ENCODE results near the gene TXNL1. TPM values are rescaled to one million over a fixed set of nuclear protein-coding genes. Genes with fewer than 3 reads are reported as not detected.

Gene TXNL1
- total RNA-seq, 1 experiment from 2014 or later, result 90.4 TPM

- H3K4me2 ChIP-seq (ENCODE audit: insufficient read depth, insufficient read length, low read length), result no peak overlapping the region
- H3K14ac ChIP-seq (ENCODE audit: insufficient read depth, low read length), result no peak overlapping the region
- no peaks in the 10 kb centered on the region for H3K4me1 ChIP-seq (ENCODE audit: insufficient read depth, low read length)
- H2BK20ac ChIP-seq (ENCODE audit: low read depth, low read length, poor library complexity, severe bottlenecking), result no peak overlapping the region
- no peak overlapping the region for H3K56ac ChIP-seq (ENCODE audit: insufficient read length, low read depth, low read length)
- no peak overlapping the region for H2BK15ac ChIP-seq (ENCODE audit: low read depth, low read length)
- H4K20me1 ChIP-seq (ENCODE audit: control insufficient read depth, insufficient read depth, insufficient read length), result no peaks in the 10 kb centered on the region
- no peak overlapping the region for H3K4ac ChIP-seq (ENCODE audit: low read depth, low read length)
- no peak overlapping the region for H3K4me3 Mint-ChIP-seq
- WGBS (ENCODE audit: extremely low coverage, insufficient read length, low lambda C conversion rate), result no CpG with 5 or more reads among the region's 4 CpGs
- peaks cover 8 to 10% of the 10 kb centered on the region in 2 experiments for H3K4me1 Mint-ChIP-seq
- H4K91ac ChIP-seq (ENCODE audit: insufficient read length, low read depth, low read length), result no peak overlapping the region
- no peaks in the 10 kb centered on the region for H3K36me3 Mint-ChIP-seq (ENCODE audit: insufficient read depth in 1 of 3, low read depth in 3 of 3)
- peaks cover 3% of the 10 kb centered on the region; the same call in 1 of the 2 replicates for H3K79me2 ChIP-seq (ENCODE audit: insufficient read depth, low read length)
- no peak overlapping the region for H3T11ph ChIP-seq (ENCODE audit: low read length)
- no peak overlapping the region for H3K23ac ChIP-seq (ENCODE audit: insufficient read length, low read depth, low read length)
- TF ChIP-seq CTCF (conservative IDR thresholded peaks at IDR 0.05), result no peak
- H2BK120ac ChIP-seq (ENCODE audit: low read depth, low read length, poor library complexity, severe bottlenecking), result no peak overlapping the region
- H3K9me3 Mint-ChIP-seq, result peaks cover 3 to 5% of the 10 kb centered on the region in 2 experiments; a peak in 2 of 5 replicates
- H2BK12ac ChIP-seq (ENCODE audit: insufficient read length, low read depth, low read length), result no peak overlapping the region
- no peaks in the 10 kb centered on the region for H3K27me3 ChIP-seq (ENCODE audit: insufficient read depth, low read length)
- H2AK5ac ChIP-seq (ENCODE audit: insufficient read length, low read length), result no peak overlapping the region
- DNase-seq, result no peak
- no peak overlapping the region for H3K18ac ChIP-seq (ENCODE audit: insufficient read length, low read depth, low read length)
- no peak overlapping the region for H2BK5ac ChIP-seq (ENCODE audit: insufficient read length, low read length)
- H4K8ac ChIP-seq (replicated peaks; ENCODE audit: insufficient read length, low read depth, low read length), result no peak overlapping the region
- H2AFZ ChIP-seq (ENCODE audit: low read length), result no peak overlapping the region
- no peaks in the 10 kb centered on the region for H3K79me1 ChIP-seq (ENCODE audit: insufficient read depth, low read depth, low read length, poor library complexity, severe bottlenecking)
- no peak overlapping the region for H4K5ac ChIP-seq (ENCODE audit: insufficient read length, low read depth, low read length)
- no peaks in the 10 kb centered on the region for H3K9me3 ChIP-seq (ENCODE audit: control insufficient read depth, low read depth, low read length)
- no peaks in the 10 kb centered on the region for H3K23me2 ChIP-seq (ENCODE audit: insufficient read length, low read depth, low read length, poor library complexity, severe bottlenecking)
- no peaks in the 10 kb centered on the region; the same call in 1 of the 2 replicates for H3K27me3 Mint-ChIP-seq (ENCODE audit: low read depth)
- H3K27ac Mint-ChIP-seq, result no peak overlapping the region
- no peak overlapping the region for H3K27ac ChIP-seq (ENCODE audit: insufficient read length, low read depth, low read length)
- no peak overlapping the region for H3K9ac ChIP-seq (ENCODE audit: extremely low read depth, insufficient read length, low read length)
Observed at GRCh38 chr18:56659111-56659510, 20.7 kb upstream of the TXNL1 start.
